MV-4-11 (cell line): ENCODE results near the gene MSLN.

Source experiments
- DNase-seq: peaks from one replicate; lab custom pipeline; 2025; lab: John Stamatoyannopoulos, UW

The MSLN gene

DNA sequence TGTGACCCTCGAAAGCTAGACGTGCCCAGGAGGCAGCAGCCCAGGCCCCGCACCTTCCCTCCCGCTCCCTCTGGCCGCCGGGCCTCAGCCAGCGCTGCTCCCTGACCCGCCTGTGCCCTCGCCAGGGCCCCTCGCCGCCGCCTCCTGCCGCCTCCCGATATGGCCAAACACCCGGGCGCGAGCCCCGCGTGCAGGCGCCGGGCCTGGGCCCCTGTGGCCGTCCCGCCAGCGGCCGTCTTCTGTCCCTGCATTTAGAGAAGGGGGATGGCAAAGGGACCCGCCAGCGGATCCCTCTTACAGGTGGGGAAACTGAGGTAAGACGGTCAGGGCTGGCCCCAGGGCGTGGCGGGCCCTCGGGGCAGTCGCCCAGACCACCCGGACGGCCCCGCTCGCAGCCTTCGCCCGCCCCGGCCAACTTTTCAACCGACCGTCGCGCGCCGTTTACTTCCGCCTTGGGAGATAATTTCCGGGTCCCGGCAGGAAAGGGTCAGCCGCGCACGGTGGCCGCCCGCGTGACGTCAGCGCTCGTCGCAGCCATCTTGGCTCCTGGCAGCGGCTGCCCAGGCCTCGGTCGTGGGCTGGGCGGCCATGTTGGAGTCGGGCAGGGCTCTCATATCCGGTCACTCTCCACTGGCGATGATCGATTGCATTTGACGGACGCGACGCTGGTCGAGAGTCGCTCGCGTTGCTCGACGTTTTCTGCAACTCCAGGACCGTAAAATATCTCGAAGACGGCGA lies 47.0 kb downstream of the MSLN start:
- peak; percentile 77 for DNase-seq

DNA sequence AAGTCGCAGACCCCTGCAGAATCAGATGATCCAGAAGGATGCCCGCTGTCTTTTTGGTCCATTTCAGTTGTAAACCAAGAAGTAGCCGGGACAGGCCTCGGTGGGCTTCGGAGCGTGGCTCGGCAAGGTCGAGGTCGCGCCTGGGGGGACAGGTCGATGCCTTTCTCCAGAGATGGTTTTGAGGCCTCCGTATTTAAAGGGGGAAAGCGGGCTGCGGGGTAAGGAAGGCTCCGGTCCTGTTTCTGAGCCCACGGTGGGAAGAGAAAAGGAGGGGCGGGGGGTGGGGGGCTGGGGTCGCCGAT lies 47.5 kb downstream of the MSLN start:
- DNase-seq: no peak

DNA sequence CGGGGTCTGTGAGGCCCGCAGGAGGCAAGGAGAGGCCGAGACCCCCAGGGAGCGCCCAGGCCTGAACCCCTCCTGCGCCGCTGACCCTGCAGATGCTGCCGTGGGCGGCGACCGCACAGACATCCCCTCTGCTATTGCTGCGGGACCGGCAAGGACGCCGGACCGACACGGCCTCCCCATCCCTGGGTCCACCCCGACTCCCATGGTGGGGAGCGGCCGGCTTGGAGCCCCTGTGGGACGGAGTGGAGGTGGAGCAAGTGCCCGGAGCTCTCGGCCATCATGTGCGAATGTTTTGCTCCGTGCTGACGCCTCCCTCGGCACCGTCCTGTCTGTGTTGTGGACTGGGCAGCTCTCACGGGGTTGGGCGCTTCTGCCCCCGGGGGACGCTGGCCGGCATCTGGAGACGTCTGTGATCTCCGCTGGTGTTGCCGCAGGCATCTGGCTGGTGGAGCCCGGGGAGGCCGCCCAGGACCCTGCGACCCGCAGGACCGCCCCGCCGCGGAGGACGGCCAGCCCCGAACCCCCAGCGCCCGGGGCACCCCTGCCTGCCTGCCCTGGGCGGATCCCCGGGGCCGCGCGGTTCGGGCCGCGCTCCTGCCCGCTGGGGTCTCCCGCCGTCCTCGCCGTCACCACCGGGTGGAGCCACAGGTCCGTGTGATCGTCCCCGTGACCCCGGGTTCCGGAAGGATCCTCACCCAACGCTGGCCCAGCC lies 52.8 kb downstream of the MSLN start:
- DNase-seq: no peak

DNA sequence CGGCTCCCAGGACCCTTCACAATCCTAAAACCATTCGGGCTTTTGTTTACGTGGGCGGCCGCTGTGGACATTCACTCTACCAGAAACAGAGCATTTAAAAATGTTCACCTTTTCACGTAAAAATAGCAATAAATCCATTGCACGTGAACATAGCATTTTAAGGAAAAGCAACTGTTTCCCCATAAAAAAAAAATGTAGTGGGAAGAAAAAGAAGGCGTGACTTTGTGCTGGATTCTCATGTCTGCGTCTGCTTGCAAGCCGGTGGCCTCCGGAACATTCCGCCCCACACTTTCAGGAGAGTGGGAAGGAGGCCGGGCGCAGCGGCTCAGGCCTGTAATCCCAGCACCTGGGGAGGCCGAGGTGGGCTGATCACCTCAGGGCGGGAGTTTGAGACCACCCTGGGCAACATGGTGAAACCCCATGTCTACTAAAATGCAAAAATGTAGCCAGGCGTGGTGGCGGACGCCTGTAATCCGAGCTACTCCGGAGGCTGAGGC lies 53.4 kb downstream of the MSLN start:
- DNase-seq: no peak

DNA sequence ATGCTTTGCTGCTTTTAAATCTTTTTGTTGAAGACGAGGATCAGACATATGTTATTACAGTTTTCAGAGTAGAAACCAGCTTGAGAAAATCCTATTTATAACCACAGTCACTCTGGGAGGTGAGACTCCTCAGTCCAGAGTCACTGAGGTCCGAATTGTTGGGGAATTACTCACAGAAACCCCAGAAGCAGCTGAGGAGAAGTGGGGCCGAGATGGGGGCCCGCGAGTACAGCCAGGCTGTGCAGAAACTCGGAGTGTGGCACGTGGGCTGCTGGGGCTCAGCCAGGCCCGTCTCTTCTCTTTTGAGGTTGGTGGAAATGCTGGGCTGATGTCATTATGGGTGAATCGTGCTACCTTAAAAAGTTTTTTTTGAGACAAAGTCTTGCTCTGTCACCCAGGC lies 54.4 kb downstream of the MSLN start:
- DNase-seq: peak; percentile 35

DNA sequence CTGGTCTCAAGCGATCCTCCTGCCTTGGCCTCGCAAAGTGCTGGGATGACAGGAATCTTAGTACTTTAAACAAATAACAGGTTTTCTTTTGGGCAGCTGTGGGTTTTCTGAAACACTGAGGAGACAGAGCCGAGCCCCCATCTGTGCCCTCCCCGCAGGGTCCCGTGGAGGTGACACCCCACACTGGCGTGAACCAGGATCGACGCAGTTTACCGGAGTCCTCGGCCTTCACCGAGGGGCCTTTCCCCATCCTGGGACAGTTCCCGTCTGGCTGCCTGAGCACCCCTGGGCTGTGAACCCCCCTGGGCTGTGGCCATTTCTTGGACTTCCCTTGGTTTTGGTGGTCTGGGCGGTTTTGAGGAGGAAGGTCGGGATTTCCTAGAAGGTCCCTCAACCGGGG lies 55.3 kb downstream of the MSLN start:
- no peak for DNase-seq

DNA sequence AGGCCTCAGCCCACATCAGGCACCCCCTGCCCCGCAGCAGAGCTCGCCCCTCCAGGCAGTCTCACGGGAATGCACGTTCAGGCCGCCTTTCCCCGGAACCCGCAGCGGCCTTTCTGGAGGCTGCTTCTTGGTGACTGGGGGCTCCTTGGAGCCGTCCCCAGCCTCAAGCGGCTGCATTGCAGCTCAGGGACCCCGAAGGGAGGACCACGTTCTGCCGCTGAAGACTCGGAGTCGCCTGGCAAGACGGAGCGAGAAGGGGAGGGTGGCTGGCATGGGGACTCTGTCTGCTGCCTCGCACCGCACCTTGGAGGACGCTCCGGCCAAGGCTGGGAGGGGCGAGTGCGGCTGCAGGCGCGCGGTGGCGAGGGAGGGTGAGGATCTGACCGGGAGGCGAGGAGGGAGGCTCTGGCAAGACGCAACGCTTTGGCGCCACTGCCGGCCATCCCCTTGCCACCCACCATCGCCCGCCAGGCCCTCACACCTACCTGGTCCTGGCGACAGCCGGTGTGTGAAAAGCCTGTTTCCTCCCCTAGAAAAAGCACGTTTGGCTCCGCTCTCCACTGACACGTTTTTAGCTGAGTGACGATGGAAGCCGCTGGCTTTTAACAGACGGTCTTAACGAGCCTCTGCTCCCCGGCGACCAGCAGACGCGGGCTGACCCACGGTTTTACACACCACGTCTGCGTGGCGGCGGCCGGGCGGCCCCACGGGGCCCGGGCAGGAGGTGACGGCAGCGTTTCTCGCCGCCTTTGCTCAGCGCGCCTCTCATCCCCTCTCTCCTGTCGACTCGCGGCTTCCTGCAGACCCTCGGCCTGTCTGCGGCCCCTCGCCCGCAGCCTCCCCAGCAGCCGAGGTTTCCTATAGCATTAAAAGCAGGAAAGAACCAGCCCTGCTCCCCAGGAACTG lies 56.7 kb downstream of the MSLN start:
- no peak for DNase-seq

DNA sequence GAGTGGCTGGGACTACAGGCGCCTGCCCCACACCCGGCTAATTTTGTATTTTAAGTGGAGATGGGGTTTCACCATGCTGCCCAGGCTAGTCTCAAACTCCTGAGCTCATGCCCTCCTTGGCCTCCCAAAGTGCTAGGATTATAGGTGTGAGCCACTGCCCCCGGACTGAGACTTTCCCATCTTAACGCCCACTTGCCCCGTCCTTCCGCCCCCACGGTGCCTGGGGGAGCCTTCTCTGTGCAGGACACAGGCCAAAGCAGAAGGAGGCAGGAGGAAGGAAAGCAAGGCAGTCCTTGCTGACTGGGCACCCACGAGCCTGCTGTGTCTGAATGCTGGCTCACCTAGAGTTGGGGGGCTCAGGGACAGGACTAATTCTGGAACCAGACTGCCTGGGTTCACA lies 57.6 kb downstream of the MSLN start:
- DNase-seq: no peak
